Measurements from ENCODE around the gene CELA2A.

CELA2A gene

DNA sequence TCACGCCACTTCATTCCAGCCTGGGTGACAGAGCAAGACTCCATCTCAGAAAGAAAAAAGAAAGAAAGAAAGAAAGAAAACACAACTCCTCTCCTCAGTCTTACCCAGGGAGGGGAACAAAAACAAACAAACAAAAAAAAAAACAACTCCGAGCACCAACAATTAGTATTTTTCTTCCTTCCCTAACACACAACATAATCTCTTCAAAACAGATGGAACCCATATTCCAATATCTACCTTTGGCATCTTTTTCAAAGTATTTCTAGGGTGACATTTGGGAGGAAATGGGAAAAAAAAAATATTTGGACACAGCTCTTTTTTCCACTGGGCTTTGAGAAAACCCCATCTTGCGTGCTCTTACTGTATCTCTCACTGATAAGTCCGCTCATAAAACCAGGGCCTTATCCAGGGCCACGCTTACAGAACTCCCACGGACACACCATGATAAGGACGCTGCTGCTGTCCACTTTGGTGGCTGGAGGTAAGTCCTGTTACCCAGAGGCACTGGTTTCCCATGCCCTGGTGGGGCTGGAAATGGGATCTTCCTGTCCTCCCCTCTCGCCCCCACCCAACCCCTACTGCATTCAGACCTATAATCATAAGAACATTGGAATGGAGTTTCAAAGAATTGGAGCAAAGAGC lies at the start of gene CELA2A:
TSS of gene CELA2A (plus strand) at position 420 of the 642 bp plus-strand sequence. CDS start at position 442, 22 bp downstream.
- no peaks in the 10 kb centered on the region for H3K9me2 ChIP-seq (replicated peaks; ENCODE audit: low read depth, low read length)
- no peak within 1 kb of the TSS for H2AFZ ChIP-seq (ENCODE audit: low read length)
- no peaks in the 10 kb centered on the region for H4K20me1 ChIP-seq (ENCODE audit: insufficient read depth, low read length, poor library complexity, severe bottlenecking)
- no peaks in the 10 kb centered on the region for H3K36me3 ChIP-seq (ENCODE audit: insufficient read depth, low read length)
- H3K27me3 ChIP-seq (ENCODE audit: insufficient read depth, low read length, poor library complexity, severe bottlenecking): no peaks in the 10 kb centered on the region
- H3K4me2 ChIP-seq (ENCODE audit: low read depth, low read length, poor library complexity, severe bottlenecking): no peak within 1 kb of the TSS
- H3K9ac ChIP-seq (ENCODE audit: low read depth, low read length, poor library complexity, severe bottlenecking): no peak within 1 kb of the TSS
- TF ChIP-seq, protein P1, sequence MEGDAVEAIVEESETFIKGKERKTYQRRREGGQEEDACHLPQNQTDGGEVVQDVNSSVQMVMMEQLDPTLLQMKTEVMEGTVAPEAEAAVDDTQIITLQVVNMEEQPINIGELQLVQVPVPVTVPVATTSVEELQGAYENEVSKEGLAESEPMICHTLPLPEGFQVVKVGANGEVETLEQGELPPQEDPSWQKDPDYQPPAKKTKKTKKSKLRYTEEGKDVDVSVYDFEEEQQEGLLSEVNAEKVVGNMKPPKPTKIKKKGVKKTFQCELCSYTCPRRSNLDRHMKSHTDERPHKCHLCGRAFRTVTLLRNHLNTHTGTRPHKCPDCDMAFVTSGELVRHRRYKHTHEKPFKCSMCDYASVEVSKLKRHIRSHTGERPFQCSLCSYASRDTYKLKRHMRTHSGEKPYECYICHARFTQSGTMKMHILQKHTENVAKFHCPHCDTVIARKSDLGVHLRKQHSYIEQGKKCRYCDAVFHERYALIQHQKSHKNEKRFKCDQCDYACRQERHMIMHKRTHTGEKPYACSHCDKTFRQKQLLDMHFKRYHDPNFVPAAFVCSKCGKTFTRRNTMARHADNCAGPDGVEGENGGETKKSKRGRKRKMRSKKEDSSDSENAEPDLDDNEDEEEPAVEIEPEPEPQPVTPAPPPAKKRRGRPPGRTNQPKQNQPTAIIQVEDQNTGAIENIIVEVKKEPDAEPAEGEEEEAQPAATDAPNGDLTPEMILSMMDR (conservative IDR thresholded peaks at IDR 0.05; ENCODE audit: low read length): no peak
- TF ChIP-seq EZH2phosphoT487 (IDR thresholded peaks at IDR 0.05; ENCODE audit: borderline replicate concordance): no peak
- H3K9me3 ChIP-seq (ENCODE audit: insufficient read depth, low read depth, low read length): no peaks in the 10 kb centered on the region
- H3F3A ChIP-seq (ENCODE audit: low read depth): no peaks in the 10 kb centered on the region
- no peaks in the 10 kb centered on the region for H3K79me2 ChIP-seq (ENCODE audit: insufficient read depth, low read length)
- H3K4me3 ChIP-seq (ENCODE audit: low read length, poor library complexity, severe bottlenecking): no peak within 1 kb of the TSS
- no peaks in the 10 kb centered on the region for H3K4me1 ChIP-seq (ENCODE audit: insufficient read depth, low read length, poor library complexity, severe bottlenecking)

DNA sequence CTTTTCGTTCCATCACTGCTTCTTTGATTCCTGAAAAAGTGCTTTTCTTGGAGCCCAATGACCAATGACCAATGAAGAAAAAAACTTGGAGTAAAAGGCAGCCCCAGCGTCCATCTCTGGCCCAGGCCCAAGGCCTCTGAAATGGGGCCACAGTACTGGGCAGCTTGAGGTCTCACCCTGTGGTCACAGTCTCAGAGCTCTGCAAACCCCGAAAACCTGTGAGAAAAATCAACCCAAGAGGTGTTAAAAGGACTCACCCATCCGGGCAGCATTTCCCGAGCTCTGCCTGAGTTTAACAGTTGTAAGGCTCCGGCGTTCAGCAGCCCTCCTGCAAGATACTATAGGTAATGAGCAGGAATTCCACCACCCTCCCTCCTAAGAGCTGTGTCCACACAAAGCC lies 49.0 kb upstream of the CELA2A start:
- Histone ChIP-seq H3K4me1 (ENCODE audit: insufficient read depth, low read length, poor library complexity, severe bottlenecking) (peaks cover 29% of the 10 kb centered on the region), H3K27me3 (ENCODE audit: insufficient read depth, low read length, poor library complexity, severe bottlenecking) (no peaks in the 10 kb centered on the region), H3K4me2 (ENCODE audit: low read depth, low read length, poor library complexity, severe bottlenecking) (no peak overlapping the region), H3K9me2 (replicated peaks; ENCODE audit: low read depth, low read length) (no peaks in the 10 kb centered on the region), H3F3A (ENCODE audit: low read depth) (peaks cover 5% of the 10 kb centered on the region; the same call in 1 of the 2 replicates), H3K79me2 (ENCODE audit: insufficient read depth, low read length) (peaks cover 27% of the 10 kb centered on the region), H3K9ac (ENCODE audit: low read depth, low read length, poor library complexity, severe bottlenecking) (no peak overlapping the region), H4K20me1 (ENCODE audit: insufficient read depth, low read length, poor library complexity, severe bottlenecking) (peaks cover 24% of the 10 kb centered on the region), H3K9me3 (ENCODE audit: insufficient read depth, low read depth, low read length) (no peaks in the 10 kb centered on the region), H3K4me3 (ENCODE audit: low read length, poor library complexity, severe bottlenecking) (no peak overlapping the region), H3K36me3 (ENCODE audit: insufficient read depth, low read length) (no peaks in the 10 kb centered on the region), H2AFZ (ENCODE audit: low read length) (no peak overlapping the region)
- no peak for TF ChIP-seq EZH2phosphoT487 (IDR thresholded peaks at IDR 0.05; ENCODE audit: borderline replicate concordance)
- TF ChIP-seq, protein P1 (conservative IDR thresholded peaks at IDR 0.05; ENCODE audit: low read length): no peak

DNA sequence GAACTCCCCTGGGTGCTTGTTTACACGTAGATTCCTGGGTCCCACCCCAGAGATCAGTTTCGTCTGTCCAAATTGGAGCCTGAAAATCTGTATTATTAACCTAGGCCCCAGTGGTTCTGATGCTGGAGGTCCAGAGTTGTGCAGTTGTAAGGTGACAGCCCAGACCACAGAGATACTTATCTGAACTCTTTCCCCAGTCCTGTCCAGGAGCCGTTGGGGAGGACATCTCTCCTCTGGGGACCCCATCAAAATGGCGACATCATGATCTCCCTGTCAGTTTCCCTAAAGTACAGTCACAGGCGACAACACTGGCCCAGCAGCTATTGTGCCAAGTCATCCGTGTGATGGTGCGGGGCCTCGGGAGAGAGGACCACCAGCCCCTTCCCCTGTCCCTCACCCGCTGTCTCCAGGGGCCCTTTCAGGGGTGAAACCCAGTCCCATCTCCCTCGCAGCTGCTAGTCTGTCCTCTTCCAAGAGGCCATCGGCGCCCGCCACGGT lies 47.6 kb upstream of the CELA2A start:
- peaks cover 36% of the 10 kb centered on the region for H4K20me1 ChIP-seq (ENCODE audit: insufficient read depth, low read length, poor library complexity, severe bottlenecking)
- H3K4me1 ChIP-seq (ENCODE audit: insufficient read depth, low read length, poor library complexity, severe bottlenecking): peaks cover 42% of the 10 kb centered on the region
- TF ChIP-seq, protein P1 (conservative IDR thresholded peaks at IDR 0.05; ENCODE audit: low read length): no peak
- TF ChIP-seq EZH2phosphoT487 (IDR thresholded peaks at IDR 0.05; ENCODE audit: borderline replicate concordance): no peak
- H2AFZ ChIP-seq (ENCODE audit: low read length): peak overlapping the region; percentile 87
- H3K27me3 ChIP-seq (ENCODE audit: insufficient read depth, low read length, poor library complexity, severe bottlenecking): no peaks in the 10 kb centered on the region
- H3K36me3 ChIP-seq (ENCODE audit: insufficient read depth, low read length): no peaks in the 10 kb centered on the region
- no peaks in the 10 kb centered on the region for H3K9me2 ChIP-seq (replicated peaks; ENCODE audit: low read depth, low read length)
- peaks cover 41% of the 10 kb centered on the region for H3K79me2 ChIP-seq (ENCODE audit: insufficient read depth, low read length)
- H3K4me3 ChIP-seq (ENCODE audit: low read length, poor library complexity, severe bottlenecking): peak overlapping the region; percentile 94
- peaks cover 5% of the 10 kb centered on the region; the same call in 1 of the 2 replicates for H3F3A ChIP-seq (ENCODE audit: low read depth)
- H3K9ac ChIP-seq (ENCODE audit: low read depth, low read length, poor library complexity, severe bottlenecking): peak overlapping the region; percentile 85
- peak overlapping the region; percentile 97 for H3K4me2 ChIP-seq (ENCODE audit: low read depth, low read length, poor library complexity, severe bottlenecking)
- H3K9me3 ChIP-seq (ENCODE audit: insufficient read depth, low read depth, low read length): no peaks in the 10 kb centered on the region
